Caco-2 (cell line): ENCODE measurements around the gene CIPC. TPM values are rescaled to one million over a fixed set of nuclear protein-coding genes. Genes with fewer than 3 reads are reported as not detected.

Source experiments
- BruUV-seq: library from RNA; stranded (reverse); fragments of 400-500 nt; replicated peaks from 2 replicates; lab custom pipeline; 2021; lab: Mats Ljungman, UMichigan
- CTCF ChIA-PET: fragments of 300-600 bp; sonication (Branson Sonifier 250); formaldehyde crosslinking; loops from one replicate; lab custom pipeline; 2022; ENCODE audit warnings: antibody characterized with exemption; lab: Charles Lee
- POLR2A ChIA-PET: fragments of 300-600 bp; sonication (Branson Sonifier 250); formaldehyde crosslinking; loops from one replicate; lab custom pipeline; 2022; ENCODE audit warnings: antibody characterized with exemption; lab: Charles Lee
- DNase-seq, 2 experiments: peaks; one replicate each; pipeline versions ENCODE4 v3.0.0 to v3.0.0-alpha.2; 2020 to 2022
- H3K27me3 ChIP-seq: replicated peaks from 2 replicates; pipeline ENCODE4 v1.6.0; 2011; ENCODE audit warnings: low read length; ENCODE audit not compliant: control insufficient read depth, insufficient read depth
- H3K36me3 ChIP-seq: 2 replicates; pipeline ENCODE4 v1.5.1; 2011; ENCODE audit warnings: low read length; ENCODE audit not compliant: control insufficient read depth, insufficient read depth
- H3K4me1 ChIP-seq: fragments of 250-450 bp; sonication (Bioruptor Pico); 2 replicates; pipeline ENCODE4 v1.5.1; 2020; ENCODE audit warnings: mild to moderate bottlenecking
- H3K4me3 ChIP-seq: 2 replicates; pipeline ENCODE4 v1.5.1; 2011; ENCODE audit warnings: low read depth, mild to moderate bottlenecking, control low read depth, low read length
- H3K9me3 ChIP-seq: fragments of 250-450 bp; sonication (Bioruptor Pico); 2 replicates; pipeline ENCODE4 v1.5.1; 2020; ENCODE audit warnings: mild to moderate bottlenecking, moderate library complexity
- H3K27ac Mint-ChIP-seq: one replicate; pipeline ENCODE4 v1.8.0; 2022; ENCODE audit warnings: mixed read lengths; ENCODE audit not compliant: unreplicated experiment
- H3K27me3 Mint-ChIP-seq: one replicate; pipeline ENCODE4 v1.8.0; 2022; ENCODE audit warnings: mixed read lengths; ENCODE audit not compliant: insufficient read depth, unreplicated experiment
- H3K36me3 Mint-ChIP-seq: one replicate; pipeline ENCODE4 v1.8.0; 2022; ENCODE audit warnings: mild to moderate bottlenecking, mixed read lengths; ENCODE audit not compliant: insufficient read depth, unreplicated experiment
- H3K4me1 Mint-ChIP-seq: one replicate; pipeline ENCODE4 v1.8.0; 2022; ENCODE audit warnings: low read depth, mixed read lengths; ENCODE audit not compliant: unreplicated experiment
- H3K4me3 Mint-ChIP-seq: one replicate; pipeline ENCODE4 v1.8.0; 2022; ENCODE audit warnings: mild to moderate bottlenecking, moderate library complexity, mixed read lengths; ENCODE audit not compliant: unreplicated experiment
- H3K9me3 Mint-ChIP-seq: one replicate; pipeline ENCODE4 v1.8.0; 2022; ENCODE audit warnings: mixed read lengths; ENCODE audit not compliant: unreplicated experiment
- CTCF ChIP-seq, 2 experiments: fragments of 200-600 bp in 1 of 2; IDR thresholded peaks; 1 replicate in 1 of 2; 2 replicates in 1 of 2; pipeline versions ENCODE4 v1.5.1 to v1.8.0; 2011 to 2022; ENCODE audit warnings: antibody characterized with exemption in 1 of 2, control low read depth in 1 of 2, inconsistent platforms in 1 of 2, low read depth in 1 of 2, low read length in 1 of 2, mild to moderate bottlenecking in 1 of 2, moderate library complexity in 1 of 2; ENCODE audit not compliant: insufficient read depth in 1 of 2, severe bottlenecking in 1 of 2, unreplicated experiment in 1 of 2
- intact Hi-C: fragments of 100-400 bp; cut with micrococcal nuclease; formaldehyde crosslinking; loops from one replicate; pipeline ENCODE4 v1.10.0; 2022; ENCODE audit not compliant: unreplicated experiment
- total RNA-seq: library from RNA; stranded (reverse); gene quantifications from 2 replicates; pipeline ENCODE4 v1.2.3, GENCODE V29; 2022

CIPC gene
- total RNA-seq, 1 experiment from 2014 or later = 15.4 TPM

- POLR2A ChIA-PET = no interaction called here
- Mint-ChIP-seq H3K9me3 (no peaks in the 10 kb centered on the region), H3K27ac (no peak overlapping the region)
These were observed 15.0 kb upstream of the CIPC start for GRCh38 chr14:77083082-77083481.

GRCh38 chr14:77084985-77085384 lies 13.1 kb upstream of the CIPC start:
- peak overlapping the region; percentile 9 for H3K4me3 Mint-ChIP-seq
- DNase-seq = no peak
- no TSS peak for BruUV-seq
- ChIA-PET CTCF (interaction anchor here (1.0 to 3.8 kb wide), 5 partner anchors 12 to 209 kb away, joined by 3 to 23 read pairs (median 3); no protein-coding TSS in a partner anchor), POLR2A (no interaction called here)
- TF ChIP-seq CTCF (IDR thresholded peaks at IDR 0.05; ENCODE audit: insufficient read depth in 1 of 2, low read depth in 1 of 2, low read length in 1 of 2, severe bottlenecking in 1 of 2, unreplicated experiment in 1 of 2) = no peak
- Histone ChIP-seq H3K4me1 (peaks cover 31% of the 10 kb centered on the region), H3K36me3 (no peaks in the 10 kb centered on the region), H3K4me3 (no peak overlapping the region), H3K9me3 (no peaks in the 10 kb centered on the region), H3K27me3 (no peaks in the 10 kb centered on the region)
- peak overlapping the region; percentile 75 for H3K27ac Mint-ChIP-seq
- intact Hi-C loops = no loop called here
- peaks cover 24% of the 10 kb centered on the region for H3K4me1 Mint-ChIP-seq
- H3K27me3 Mint-ChIP-seq = no peaks in the 10 kb centered on the region
- peaks cover 7% of the 10 kb centered on the region for H3K9me3 Mint-ChIP-seq
- peaks cover 17% of the 10 kb centered on the region for H3K36me3 Mint-ChIP-seq

More at GRCh38 chr14:77083082-77083481, 15.0 kb upstream of the CIPC start:
- Histone ChIP-seq H3K4me3 (no peak overlapping the region), H3K27me3 (no peaks in the 10 kb centered on the region), H3K4me1 (peaks cover 22% of the 10 kb centered on the region), H3K9me3 (no peaks in the 10 kb centered on the region), H3K36me3 (no peaks in the 10 kb centered on the region)
- H3K36me3 Mint-ChIP-seq = peaks cover 6% of the 10 kb centered on the region
- peaks cover 17% of the 10 kb centered on the region for H3K4me1 Mint-ChIP-seq
- no peak overlapping the region for H3K4me3 Mint-ChIP-seq
- CTCF ChIA-PET = interaction anchor here (3.8 kb wide), 1 partner anchor 13 kb away, joined by 23 read pairs; no protein-coding TSS in a partner anchor
- no peaks in the 10 kb centered on the region for H3K27me3 Mint-ChIP-seq
- no peak for TF ChIP-seq CTCF (IDR thresholded peaks at IDR 0.05; ENCODE audit: insufficient read depth in 1 of 2, low read depth in 1 of 2, low read length in 1 of 2, severe bottlenecking in 1 of 2, unreplicated experiment in 1 of 2)
- DNase-seq = no peak
- BruUV-seq = no TSS peak
- intact Hi-C loops = no loop called here

- H3K27me3 ChIP-seq = no peaks in the 10 kb centered on the region
- intact Hi-C loops = no loop called here
- H3K27me3 Mint-ChIP-seq = no peaks in the 10 kb centered on the region
- H3K4me3 ChIP-seq = no peak overlapping the region
- peak overlapping the region; percentile 75 for H3K27ac Mint-ChIP-seq
- ChIA-PET POLR2A (no interaction called here), CTCF (interaction anchor here (0.6 to 3.8 kb wide), 6 partner anchors 11 to 213 kb away, joined by 3 to 23 read pairs (median 5); no protein-coding TSS in a partner anchor)
- 0 out of 2 replicates have a peak, but pooled peaks cover under 1% of the 10 kb centered on the region for H3K9me3 ChIP-seq
- no peak for DNase-seq
- H3K36me3 ChIP-seq = no peaks in the 10 kb centered on the region
- TF ChIP-seq CTCF (IDR thresholded peaks at IDR 0.05; ENCODE audit: insufficient read depth in 1 of 2, low read depth in 1 of 2, low read length in 1 of 2, severe bottlenecking in 1 of 2, unreplicated experiment in 1 of 2) = no peak
- peaks cover 10% of the 10 kb centered on the region for H3K9me3 Mint-ChIP-seq
- H3K4me3 Mint-ChIP-seq = no peak overlapping the region
- H3K36me3 Mint-ChIP-seq = peaks cover 18% of the 10 kb centered on the region
- BruUV-seq = no TSS peak
- peaks cover 31% of the 10 kb centered on the region for H3K4me1 ChIP-seq
- peaks cover 24% of the 10 kb centered on the region for H3K4me1 Mint-ChIP-seq
These were observed 12.5 kb upstream of the CIPC start for GRCh38 chr14:77085538-77085937.
